Neutrophil (primary cell): ENCODE data around the gene WWC1.

Source experiments
- H3K27ac ChIP-seq: fragments of 200-600 bp; sonication (generic); 2 replicates; pipeline ENCODE4 v1.5.1; 2016; ENCODE audit warnings: mild to moderate bottlenecking, moderate library complexity
- H3K27me3 ChIP-seq: fragments of 200-600 bp; sonication (generic); 2 replicates; pipeline ENCODE4 v1.6.0; 2016; ENCODE audit warnings: mild to moderate bottlenecking
- H3K36me3 ChIP-seq: fragments of 200-600 bp; sonication (generic); 2 replicates; pipeline ENCODE4 v1.5.1; 2017
- H3K4me1 ChIP-seq, 2 experiments: fragments of 200-600 bp in 1 of 2; sonication (generic) in 1 of 2; 1 replicate in 1 of 2; 2 replicates in 1 of 2; pipeline versions ENCODE4 v1.5.1 to v1.6.1; 2013 to 2016; ENCODE audit warnings: low read depth in 1 of 2, low read length in 1 of 2, mild to moderate bottlenecking in 1 of 2, moderate library complexity in 1 of 2; ENCODE audit not compliant: control insufficient read depth in 1 of 2, insufficient read depth in 1 of 2
- H3K4me3 ChIP-seq, 2 experiments: fragments of 200-600 bp in 1 of 2; sonication (generic) in 1 of 2; 1 replicate in 1 of 2; 2 replicates in 1 of 2; pipeline ENCODE4 v1.5.1; 2013 to 2016; ENCODE audit warnings: low read depth in 1 of 2, low read length in 1 of 2, mild to moderate bottlenecking in 1 of 2, moderate library complexity in 1 of 2
- H3K9me3 ChIP-seq: fragments of 200-600 bp; sonication (generic); 2 replicates; pipeline ENCODE4 v1.5.1; 2016
- TF ChIP-seq, protein P1 (sequence below): fragments of 200-600 bp; sonication (generic); IDR thresholded peaks from 2 replicates; pipeline ENCODE4 v1.5.1; 2016; ENCODE audit warnings: antibody characterized with exemption

Gene WWC1

GRCh38 chr5:168375214-168375613, 83.8 kb downstream of the WWC1 start:
- no peaks in the 10 kb centered on the region for H3K36me3 ChIP-seq
- no peaks in the 10 kb centered on the region for H3K4me1 ChIP-seq
- H3K9me3 ChIP-seq, result no peaks in the 10 kb centered on the region
- H3K27ac ChIP-seq, result no peak overlapping the region
- TF ChIP-seq, protein P1, sequence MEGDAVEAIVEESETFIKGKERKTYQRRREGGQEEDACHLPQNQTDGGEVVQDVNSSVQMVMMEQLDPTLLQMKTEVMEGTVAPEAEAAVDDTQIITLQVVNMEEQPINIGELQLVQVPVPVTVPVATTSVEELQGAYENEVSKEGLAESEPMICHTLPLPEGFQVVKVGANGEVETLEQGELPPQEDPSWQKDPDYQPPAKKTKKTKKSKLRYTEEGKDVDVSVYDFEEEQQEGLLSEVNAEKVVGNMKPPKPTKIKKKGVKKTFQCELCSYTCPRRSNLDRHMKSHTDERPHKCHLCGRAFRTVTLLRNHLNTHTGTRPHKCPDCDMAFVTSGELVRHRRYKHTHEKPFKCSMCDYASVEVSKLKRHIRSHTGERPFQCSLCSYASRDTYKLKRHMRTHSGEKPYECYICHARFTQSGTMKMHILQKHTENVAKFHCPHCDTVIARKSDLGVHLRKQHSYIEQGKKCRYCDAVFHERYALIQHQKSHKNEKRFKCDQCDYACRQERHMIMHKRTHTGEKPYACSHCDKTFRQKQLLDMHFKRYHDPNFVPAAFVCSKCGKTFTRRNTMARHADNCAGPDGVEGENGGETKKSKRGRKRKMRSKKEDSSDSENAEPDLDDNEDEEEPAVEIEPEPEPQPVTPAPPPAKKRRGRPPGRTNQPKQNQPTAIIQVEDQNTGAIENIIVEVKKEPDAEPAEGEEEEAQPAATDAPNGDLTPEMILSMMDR, result no peak
- no peaks in the 10 kb centered on the region for H3K27me3 ChIP-seq
- no peak overlapping the region for H3K4me3 ChIP-seq

DNA sequence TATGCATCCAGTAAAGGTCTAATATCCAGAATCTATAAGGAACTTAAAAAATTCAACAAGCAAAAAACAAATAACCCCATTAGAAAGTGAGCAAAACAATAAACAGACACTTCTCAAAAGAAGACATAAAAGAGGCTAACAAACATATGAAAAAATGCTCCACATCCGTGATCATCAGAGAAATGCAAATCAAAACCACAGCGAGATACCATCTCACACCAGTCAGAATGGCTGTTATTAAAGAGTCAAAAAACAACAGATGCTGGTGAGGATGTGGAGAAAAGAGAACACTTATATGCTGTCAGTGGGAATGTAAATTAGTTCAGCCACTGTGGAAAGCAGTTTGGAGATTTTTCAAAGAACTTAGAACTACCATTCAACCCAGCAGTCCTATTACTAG, 86.1 kb downstream of the WWC1 start:
- TF ChIP-seq, protein P1, result no peak
- Histone ChIP-seq H3K27ac (no peak overlapping the region), H3K27me3 (no peaks in the 10 kb centered on the region), H3K9me3 (no peaks in the 10 kb centered on the region), H3K4me1 (no peaks in the 10 kb centered on the region), H3K4me3 (no peak overlapping the region), H3K36me3 (no peaks in the 10 kb centered on the region)

DNA sequence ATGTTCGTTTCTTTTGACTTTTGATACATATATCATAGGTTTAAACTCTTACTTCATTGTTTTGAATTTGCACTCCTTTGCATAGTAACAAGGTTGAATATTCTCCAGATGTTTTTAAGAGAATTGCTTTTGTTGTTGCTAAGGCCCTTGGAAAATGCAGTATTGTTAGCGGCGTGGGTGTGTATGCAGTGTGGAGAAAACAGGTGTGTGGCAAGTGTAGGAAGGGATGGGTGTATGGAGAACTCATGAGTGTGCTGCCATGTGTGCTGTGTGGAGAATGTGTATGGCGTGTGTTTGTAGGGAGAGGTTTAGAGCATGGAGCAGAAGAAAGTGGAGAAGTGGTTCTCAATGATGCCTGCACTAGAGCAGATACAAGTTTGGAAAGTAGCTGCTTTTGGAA, 87.3 kb downstream of the WWC1 start:
- Histone ChIP-seq H3K27ac (no peak overlapping the region), H3K9me3 (no peaks in the 10 kb centered on the region), H3K4me1 (no peaks in the 10 kb centered on the region), H3K4me3 (no peak overlapping the region), H3K36me3 (no peaks in the 10 kb centered on the region), H3K27me3 (no peaks in the 10 kb centered on the region)
- TF ChIP-seq, protein P1, result no peak

DNA sequence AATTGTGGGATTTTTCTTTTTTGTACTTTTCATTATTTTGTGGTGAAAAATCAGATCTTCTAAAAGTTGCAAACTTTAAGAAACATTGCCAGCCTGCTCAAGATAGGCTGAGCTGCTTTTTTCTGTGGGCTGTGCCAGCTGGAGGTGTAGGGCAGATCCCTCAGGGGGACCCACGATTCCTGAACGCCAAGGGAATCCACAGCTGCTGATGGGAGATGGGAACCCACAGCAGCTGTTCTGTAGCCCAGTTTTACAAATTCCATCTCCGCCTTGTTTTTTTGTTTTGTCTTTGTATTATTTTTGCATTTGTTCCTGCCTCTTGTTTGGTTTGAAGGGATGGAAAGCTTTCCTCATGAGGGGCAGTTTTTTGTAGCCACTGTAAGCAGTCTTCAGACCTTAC, 91.0 kb downstream of the WWC1 start:
- Histone ChIP-seq H3K4me1 (no peaks in the 10 kb centered on the region), H3K27me3 (no peaks in the 10 kb centered on the region), H3K36me3 (no peaks in the 10 kb centered on the region), H3K9me3 (no peaks in the 10 kb centered on the region), H3K4me3 (no peak overlapping the region), H3K27ac (no peak overlapping the region)
- TF ChIP-seq, protein P1, result no peak

GRCh38 chr5:168390491-168390890, 99.0 kb downstream of the WWC1 start:
- no peak overlapping the region for H3K4me3 ChIP-seq
- H3K9me3 ChIP-seq, result no peaks in the 10 kb centered on the region
- no peaks in the 10 kb centered on the region for H3K27me3 ChIP-seq
- no peaks in the 10 kb centered on the region for H3K36me3 ChIP-seq
- TF ChIP-seq, protein P1, result no peak
- H3K27ac ChIP-seq, result no peak overlapping the region
- no peaks in the 10 kb centered on the region for H3K4me1 ChIP-seq

GRCh38 chr5:168393773-168394172, 102.3 kb downstream of the WWC1 start:
- no peaks in the 10 kb centered on the region for H3K4me1 ChIP-seq
- no peaks in the 10 kb centered on the region for H3K36me3 ChIP-seq
- H3K27ac ChIP-seq, result no peak overlapping the region
- H3K4me3 ChIP-seq, result no peak overlapping the region
- H3K27me3 ChIP-seq, result no peaks in the 10 kb centered on the region
- TF ChIP-seq, protein P1, result no peak
- H3K9me3 ChIP-seq, result no peaks in the 10 kb centered on the region
